AG04449 (cell line): ENCODE measurements around the gene WDR64.
"Not testable (repeated sequence)": the region's sequence is repeated elsewhere in the genome, so short reads cannot be mapped to it uniquely, and the experiment has no call there.

Experiments
- CTCF ChIA-PET: fragments of 350-600 bp; formaldehyde crosslinking; extraction: SDS; loops from one replicate; lab custom pipeline; 2021; ENCODE audit warnings: antibody characterized with exemption; lab: Yijun Ruan, JAX
- POLR2A ChIA-PET: fragments of 400-600, 350-600 bp; formaldehyde crosslinking; extraction: SDS; loops from one replicate; lab custom pipeline; 2020; ENCODE audit warnings: antibody characterized with exemption, inconsistent platforms; lab: Yijun Ruan, JAX
- DNase-seq: peaks from one replicate; pipeline ENCODE4 v3.0.0-alpha.2; 2010; ENCODE audit warnings: low read depth, low spot score
- H3K4me3 ChIP-seq: 2 replicates; pipeline ENCODE4 v1.5.1; 2011; ENCODE audit warnings: low read depth, mild to moderate bottlenecking, control low read depth, low read length
- TF ChIP-seq, protein P1 (sequence below): IDR thresholded peaks from one replicate; pipeline ENCODE4 v1.5.1; 2011; ENCODE audit warnings: mild to moderate bottlenecking, moderate library complexity, low read length, control low read depth, inconsistent platforms; ENCODE audit not compliant: insufficient read depth; ENCODE audit errors: missing control alignments

Gene WDR64

DNA sequence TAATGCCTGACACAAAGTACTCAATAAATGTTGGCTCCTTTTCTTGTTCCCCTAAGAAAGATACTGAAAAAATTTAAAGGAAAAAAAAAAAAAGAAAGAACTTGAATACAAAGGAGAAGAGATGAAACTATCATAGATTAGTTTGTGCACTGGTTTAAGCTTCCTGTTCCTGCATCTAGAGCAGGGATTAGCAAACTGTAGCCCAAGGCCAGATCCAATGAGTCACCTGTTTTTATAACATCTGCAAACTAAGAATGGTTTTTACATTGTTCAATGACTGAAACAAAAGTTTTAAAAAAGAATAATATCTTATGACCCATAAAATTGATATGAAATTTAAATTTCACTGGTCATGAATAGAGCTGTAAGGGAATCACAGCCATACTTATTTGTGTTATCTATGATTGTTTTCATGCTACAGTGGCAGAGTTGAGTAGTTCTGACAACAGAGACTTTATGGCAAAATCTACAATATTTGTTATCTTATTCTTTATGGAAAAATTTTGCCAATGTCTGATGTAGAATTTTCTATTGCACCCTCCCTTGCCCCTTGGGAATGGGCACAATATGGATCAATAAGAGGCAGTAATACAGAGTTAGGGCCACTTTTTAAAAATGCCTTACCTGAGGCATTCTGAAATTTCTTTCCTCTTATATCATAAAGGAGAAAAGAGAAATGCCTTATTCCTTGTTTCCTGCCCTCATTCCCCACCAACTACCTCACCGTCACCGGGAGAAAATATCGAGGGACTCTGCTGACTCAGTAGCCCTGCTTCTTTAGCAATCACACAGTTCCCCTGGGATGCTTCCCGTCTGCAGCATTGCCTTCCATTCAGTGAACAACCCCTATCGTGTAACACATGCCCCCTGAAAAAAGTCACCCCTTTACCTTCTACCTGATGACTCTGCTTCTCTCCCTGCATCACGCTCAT, 50.6 kb downstream of the WDR64 start:
- POLR2A ChIA-PET = no interaction called here
- CTCF ChIA-PET = no interaction called here
- no peak for DNase-seq
- no peak overlapping the region for H3K4me3 ChIP-seq
- TF ChIP-seq, protein P1, sequence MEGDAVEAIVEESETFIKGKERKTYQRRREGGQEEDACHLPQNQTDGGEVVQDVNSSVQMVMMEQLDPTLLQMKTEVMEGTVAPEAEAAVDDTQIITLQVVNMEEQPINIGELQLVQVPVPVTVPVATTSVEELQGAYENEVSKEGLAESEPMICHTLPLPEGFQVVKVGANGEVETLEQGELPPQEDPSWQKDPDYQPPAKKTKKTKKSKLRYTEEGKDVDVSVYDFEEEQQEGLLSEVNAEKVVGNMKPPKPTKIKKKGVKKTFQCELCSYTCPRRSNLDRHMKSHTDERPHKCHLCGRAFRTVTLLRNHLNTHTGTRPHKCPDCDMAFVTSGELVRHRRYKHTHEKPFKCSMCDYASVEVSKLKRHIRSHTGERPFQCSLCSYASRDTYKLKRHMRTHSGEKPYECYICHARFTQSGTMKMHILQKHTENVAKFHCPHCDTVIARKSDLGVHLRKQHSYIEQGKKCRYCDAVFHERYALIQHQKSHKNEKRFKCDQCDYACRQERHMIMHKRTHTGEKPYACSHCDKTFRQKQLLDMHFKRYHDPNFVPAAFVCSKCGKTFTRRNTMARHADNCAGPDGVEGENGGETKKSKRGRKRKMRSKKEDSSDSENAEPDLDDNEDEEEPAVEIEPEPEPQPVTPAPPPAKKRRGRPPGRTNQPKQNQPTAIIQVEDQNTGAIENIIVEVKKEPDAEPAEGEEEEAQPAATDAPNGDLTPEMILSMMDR = no peak

DNA sequence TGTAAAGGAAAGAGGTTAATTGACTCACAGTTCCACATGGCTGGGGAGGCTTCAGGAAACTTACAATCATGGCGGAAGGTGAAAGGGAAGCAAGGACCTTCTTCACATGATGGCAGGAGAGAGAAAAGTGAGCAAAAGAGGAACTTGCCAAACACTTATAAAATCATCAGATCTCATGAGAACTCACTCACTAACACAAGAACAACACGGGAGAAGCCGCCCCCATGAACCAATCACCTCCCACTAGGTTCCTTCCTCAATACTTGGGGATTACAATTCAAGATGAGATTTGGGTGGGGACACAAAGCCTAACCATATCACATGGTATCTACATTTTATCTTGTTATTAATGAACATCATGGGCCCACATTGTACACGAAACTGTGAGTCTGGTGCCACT, 51.7 kb downstream of the WDR64 start:
- POLR2A ChIA-PET, CTCF ChIA-PET, H3K4me3 ChIP-seq, DNase-seq: not testable (repeated sequence)

DNA sequence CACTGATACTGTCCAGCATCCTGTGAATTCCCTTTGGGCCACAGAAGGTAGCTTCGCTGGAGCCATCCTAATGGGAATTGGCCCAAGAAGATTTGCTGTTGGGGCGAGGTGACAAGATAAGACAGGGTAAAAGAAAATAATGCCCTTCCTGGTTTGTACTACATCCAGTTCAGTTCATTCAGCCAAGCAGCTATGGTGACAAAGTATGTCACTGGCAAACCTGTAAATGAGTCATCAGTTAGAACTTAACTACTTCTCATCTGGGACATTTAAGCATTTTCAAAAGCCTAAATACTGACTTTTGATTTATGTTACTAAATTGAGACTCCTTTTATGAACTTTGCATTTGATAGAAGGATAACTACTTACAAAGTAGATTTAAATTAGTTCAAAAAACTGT, 54.2 kb downstream of the WDR64 start:
- ChIA-PET CTCF (interaction anchor here (1.0 kb wide), 1 partner anchor 95 kb away, joined by 3 read pairs; no protein-coding TSS in a partner anchor), POLR2A (no interaction called here)
- no peak overlapping the region for H3K4me3 ChIP-seq
- TF ChIP-seq, protein P1 = no peak
- DNase-seq = no peak

DNA sequence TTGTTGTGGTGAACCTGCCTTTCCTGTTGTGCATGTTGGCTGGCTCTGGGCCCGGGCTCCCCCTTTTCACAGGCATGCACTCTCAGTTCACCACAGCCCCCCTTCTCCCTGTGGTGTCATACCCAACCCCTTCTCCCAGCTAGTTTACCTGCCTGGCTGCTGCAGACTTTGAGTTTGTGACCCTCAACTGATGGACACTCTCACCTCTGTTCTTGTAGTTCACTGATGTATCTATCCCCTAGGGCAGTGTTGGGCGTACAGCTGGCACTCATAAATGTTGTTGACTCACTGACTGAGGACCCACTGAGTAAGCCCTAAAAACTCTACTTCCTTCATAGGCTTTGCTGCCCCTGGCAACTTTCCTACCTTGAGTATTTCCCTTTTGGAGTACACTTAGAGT, 54.9 kb downstream of the WDR64 start:
- ChIA-PET POLR2A (no interaction called here), CTCF (interaction anchor here (1.0 kb wide), 1 partner anchor 96 kb away, joined by 3 read pairs; no protein-coding TSS in a partner anchor)
- no peak overlapping the region for H3K4me3 ChIP-seq
- TF ChIP-seq, protein P1 = no peak
- DNase-seq = no peak

DNA sequence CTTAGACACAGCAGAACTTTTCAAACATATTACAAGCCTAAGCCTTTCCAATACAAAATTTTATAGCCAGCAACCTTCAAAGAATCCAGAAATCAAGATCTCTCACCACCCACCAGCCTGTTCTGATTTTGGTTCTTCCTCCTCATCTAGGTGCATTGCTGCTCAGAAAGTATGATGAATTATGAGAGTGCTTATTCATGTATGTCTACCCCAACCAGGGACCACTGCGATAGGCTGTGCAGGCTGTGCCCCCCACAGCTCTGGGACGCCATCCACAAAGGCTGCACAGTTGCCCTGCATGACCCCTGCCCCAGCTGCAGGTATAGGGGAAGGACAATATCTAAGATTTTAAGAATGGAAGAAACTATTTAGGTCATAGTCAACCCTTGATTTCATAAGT, 55.4 kb downstream of the WDR64 start:
- no peak for DNase-seq
- TF ChIP-seq, protein P1 = no peak
- H3K4me3 ChIP-seq = no peak overlapping the region
- POLR2A ChIA-PET = no interaction called here
- CTCF ChIA-PET = interaction anchor here (0.7 kb wide), 1 partner anchor 177 kb away, joined by 3 read pairs; no protein-coding TSS in a partner anchor

DNA sequence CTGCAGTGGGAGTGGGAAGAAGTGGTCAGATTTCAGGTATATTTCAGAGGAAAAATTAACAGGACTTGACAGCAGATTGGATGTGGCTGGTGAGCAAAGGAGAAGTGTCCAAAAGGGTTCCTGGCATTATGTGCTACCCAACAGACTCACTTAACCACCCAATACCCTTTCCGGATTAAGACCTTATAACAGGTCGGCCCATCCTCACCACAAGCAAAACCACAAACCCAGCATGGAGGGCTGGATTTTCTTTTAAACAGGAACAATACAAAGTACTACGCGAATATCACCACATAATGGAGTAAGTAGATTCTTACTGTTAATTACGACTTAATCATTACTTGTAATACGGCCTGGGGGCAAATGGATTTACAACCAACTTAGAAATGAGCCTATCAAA, 59.2 kb downstream of the WDR64 start:
- ChIA-PET POLR2A (no interaction called here), CTCF (no interaction called here)
- no peak overlapping the region for H3K4me3 ChIP-seq
- TF ChIP-seq, protein P1 = no peak
- no peak for DNase-seq
